Fibroblast of lung (primary cell): ENCODE results near the gene NDRG3. TPM values are rescaled to one million over a fixed set of nuclear protein-coding genes. Genes with fewer than 3 reads are reported as not detected.

Experiments
- DNase-seq, 2 donors: peaks; one replicate each; pipeline versions ENCODE4 v3.0.0 to v3.0.0-alpha.2; 2010; ENCODE audit warnings: low read depth in 2 of 2
- H2AFZ ChIP-seq: 2 replicates; pipeline ENCODE4 v1.5.1; 2012; ENCODE audit warnings: low read length, control low read depth, inconsistent platforms
- H3K27ac ChIP-seq: 2 replicates; pipeline ENCODE4 v1.5.1; 2011; ENCODE audit warnings: low read length, control low read depth; ENCODE audit not compliant: insufficient read depth
- H3K27me3 ChIP-seq: 2 replicates; pipeline ENCODE4 v1.5.1; 2011; ENCODE audit warnings: mild to moderate bottlenecking, low read length; ENCODE audit not compliant: control insufficient read depth, insufficient read depth
- H3K36me3 ChIP-seq: 2 replicates; pipeline ENCODE4 v1.5.1; 2011; ENCODE audit warnings: low read length; ENCODE audit not compliant: control insufficient read depth, insufficient read depth
- H3K4me1 ChIP-seq: 2 replicates; pipeline ENCODE4 v1.5.1; 2011; ENCODE audit warnings: low read length; ENCODE audit not compliant: control insufficient read depth, insufficient read depth; ENCODE audit errors: extremely low read depth
- H3K4me2 ChIP-seq: 2 replicates; pipeline ENCODE4 v1.5.1; 2011; ENCODE audit warnings: low read length, control low read depth; ENCODE audit not compliant: insufficient read depth; ENCODE audit errors: extremely low read depth
- H3K4me3 ChIP-seq, 4 experiments: fragments of 200-600 bp in 1 of 4; sonication (generic) in 1 of 4; replicated peaks in 1 of 4; 2 replicates each; pipeline ENCODE4 v1.5.1; 2011 to 2016; ENCODE audit warnings: low read length in 4 of 4, low read depth in 3 of 4, mild to moderate bottlenecking in 3 of 4, control low read depth in 2 of 4, inconsistent platforms in 1 of 4, mixed read lengths in 1 of 4; ENCODE audit not compliant: insufficient read depth in 1 of 4; ENCODE audit errors: control extremely low read depth in 1 of 4
- H3K79me2 ChIP-seq: 2 replicates; pipeline ENCODE4 v1.5.1; 2012; ENCODE audit warnings: mild to moderate bottlenecking, low read length, inconsistent platforms; ENCODE audit not compliant: control insufficient read depth, insufficient read depth
- H3K9ac ChIP-seq: 2 replicates; pipeline ENCODE4 v1.5.1; 2011; ENCODE audit warnings: mild to moderate bottlenecking, low read length, control low read depth; ENCODE audit not compliant: insufficient read depth
- H3K9me3 ChIP-seq: 2 replicates; pipeline ENCODE4 v1.5.1; 2012; ENCODE audit warnings: low read depth, low read length; ENCODE audit not compliant: control insufficient read depth, insufficient read depth
- H4K20me1 ChIP-seq: 2 replicates; pipeline ENCODE4 v1.5.1; 2011; ENCODE audit warnings: low read length; ENCODE audit not compliant: control insufficient read depth, insufficient read depth; ENCODE audit errors: extremely low read depth
- CTCF ChIP-seq, 2 donors: IDR thresholded peaks in 1 of 2; conservative IDR thresholded peaks in 1 of 2; 1 replicate in 1 of 2; 2 replicates in 1 of 2; pipeline ENCODE4 v1.5.1; 2011 to 2012; ENCODE audit warnings: low read length in 2 of 2, control low read depth in 1 of 2, inconsistent platforms in 1 of 2, low read depth in 1 of 2, mild to moderate bottlenecking in 1 of 2
- EZH2 ChIP-seq: IDR thresholded peaks from 2 replicates; pipeline ENCODE4 v1.5.1; 2012; ENCODE audit warnings: low read length, control low read depth, mild to moderate bottlenecking; ENCODE audit errors: missing control alignments
- polyA plus RNA-seq, 2 donors: library from polyadenylated mRNA; depleted of rRNA in 1 of 2; stranded (reverse) in 1 of 2; unstranded in 1 of 2; fragments of >200 nt; gene quantifications; 2 replicates each; pipeline ENCODE4 v1.2.1, GENCODE V29; 2011 to 2012; ENCODE audit warnings: missing spikeins in 1 of 2
- total RNA-seq: library from RNA; depleted of rRNA; stranded (reverse); fragments of >200 nt; gene quantifications from 2 replicates; pipeline ENCODE4 v1.2.1, GENCODE V29; 2014

The NDRG3 gene
- total and polyA plus RNA-seq, 2 donors (not counting 1 experiment from before 2014, with no cell fraction given), result 37.8 TPM

- no peak overlapping the region for H3K4me2 ChIP-seq
- no peaks in the 10 kb centered on the region for H3K27me3 ChIP-seq
- no peaks in the 10 kb centered on the region for H4K20me1 ChIP-seq
- no peak overlapping the region for H3K9ac ChIP-seq
- no peak for DNase-seq
- no peak overlapping the region for H3K4me3 ChIP-seq
- H3K36me3 ChIP-seq, result no peaks in the 10 kb centered on the region
- H3K79me2 ChIP-seq, result peaks cover 13% of the 10 kb centered on the region
- H3K27ac ChIP-seq, result no peak overlapping the region
- H3K4me1 ChIP-seq, result peaks cover 2% of the 10 kb centered on the region
- no peak for TF ChIP-seq EZH2
- TF ChIP-seq CTCF (conservative IDR thresholded peaks at IDR 0.05 in 1 of 2, IDR thresholded peaks at IDR 0.05 in 1 of 2; ENCODE audit: low read depth in 1 of 2, low read length in 2 of 2), result no peak
- no peak overlapping the region for H2AFZ ChIP-seq
- H3K9me3 ChIP-seq, result no peaks in the 10 kb centered on the region
These were observed 24.8 kb upstream of the NDRG3 start for GRCh38 chr20:36770680-36771079.

- Histone ChIP-seq H4K20me1 (no peaks in the 10 kb centered on the region), H3K9me3 (no peaks in the 10 kb centered on the region), H3K27me3 (no peaks in the 10 kb centered on the region), H3K79me2 (peaks cover 13% of the 10 kb centered on the region), H3K4me3 (no peak overlapping the region), H3K4me2 (peak overlapping the region; percentile 64), H3K27ac (peak overlapping the region; percentile 62), H3K9ac (no peak overlapping the region), H3K4me1 (peaks cover 2% of the 10 kb centered on the region), H2AFZ (no peak overlapping the region), H3K36me3 (no peaks in the 10 kb centered on the region)
- DNase-seq, result peak in 1 of 2 donors; percentile 54
- TF ChIP-seq EZH2 (no peak), CTCF (conservative IDR thresholded peaks at IDR 0.05 in 1 of 2, IDR thresholded peaks at IDR 0.05 in 1 of 2; ENCODE audit: low read depth in 1 of 2, low read length in 2 of 2) (no peak)
These were observed 23.0 kb upstream of the NDRG3 start for GRCh38 chr20:36768768-36769430.

- peaks cover 4% of the 10 kb centered on the region for H3K36me3 ChIP-seq
- H4K20me1 ChIP-seq, result no peaks in the 10 kb centered on the region
- no peaks in the 10 kb centered on the region for H3K9me3 ChIP-seq
- no peak overlapping the region for H3K4me2 ChIP-seq
- TF ChIP-seq CTCF (conservative IDR thresholded peaks at IDR 0.05 in 1 of 2, IDR thresholded peaks at IDR 0.05 in 1 of 2; ENCODE audit: low read depth in 1 of 2, low read length in 2 of 2) (no peak), EZH2 (no peak)
- no peak for DNase-seq
- H3K27me3 ChIP-seq, result no peaks in the 10 kb centered on the region
- H3K9ac ChIP-seq, result no peak overlapping the region
- no peak overlapping the region for H3K27ac ChIP-seq
- no peak overlapping the region for H3K4me3 ChIP-seq
- H3K4me1 ChIP-seq, result no peaks in the 10 kb centered on the region
- H3K79me2 ChIP-seq, result no peaks in the 10 kb centered on the region
- H2AFZ ChIP-seq, result no peak overlapping the region
These were observed 15.2 kb upstream of the NDRG3 start for GRCh38 chr20:36761125-36761524.
